OCI-LY1 (cell line): ENCODE measurements around the gene COL9A2.

ENCODE experiments used
- H2AFZ ChIP-seq: fragments of 200-600 bp; sonication (generic), shearing (Covaris generic); 2 replicates; pipeline ENCODE4 v1.6.0; 2014; ENCODE audit warnings: antibody characterized with exemption, mild to moderate bottlenecking, low read length
- H3F3A ChIP-seq: fragments of 200-600 bp; sonication (generic), shearing (Covaris generic); 2 replicates; pipeline ENCODE4 v1.6.0; 2014; ENCODE audit warnings: mild to moderate bottlenecking, antibody characterized with exemption, low read length, moderate library complexity; ENCODE audit not compliant: insufficient read depth
- H3K27ac ChIP-seq: fragments of 200-600 bp; sonication (generic); 2 replicates; pipeline ENCODE4 v1.5.1; 2014; ENCODE audit warnings: low read length, mixed run types, mild to moderate bottlenecking, low read depth; ENCODE audit not compliant: poor library complexity, severe bottlenecking
- H3K27me3 ChIP-seq: fragments of 200-600 bp; sonication (generic); 2 replicates; pipeline ENCODE4 v1.6.0; 2014; ENCODE audit warnings: antibody characterized with exemption, mild to moderate bottlenecking, low read length, moderate library complexity; ENCODE audit not compliant: insufficient read depth
- H3K36me3 ChIP-seq: fragments of 200-600 bp; sonication (generic); 2 replicates; pipeline ENCODE4 v1.6.1; 2014; ENCODE audit warnings: mild to moderate bottlenecking, antibody characterized with exemption, low read length, moderate library complexity, mixed read lengths; ENCODE audit not compliant: insufficient read depth
- H3K4me1 ChIP-seq: fragments of 200-600 bp; sonication (generic); 2 replicates; pipeline ENCODE4 v1.5.1; 2014; ENCODE audit warnings: mild to moderate bottlenecking, low read length, moderate library complexity; ENCODE audit not compliant: insufficient read depth, severe bottlenecking
- H3K4me2 ChIP-seq: fragments of 200-600 bp; sonication (generic), shearing (Covaris generic); 2 replicates; pipeline ENCODE4 v1.6.1; 2014; ENCODE audit warnings: low read length
- H3K4me3 ChIP-seq: fragments of 200-600 bp; sonication (generic); 2 replicates; pipeline ENCODE4 v1.5.1; 2014; ENCODE audit warnings: low read length, low read depth, mild to moderate bottlenecking, mixed read lengths; ENCODE audit not compliant: poor library complexity, severe bottlenecking
- H3K79me2 ChIP-seq: fragments of 200-600 bp; shearing (Covaris generic); 2 replicates; pipeline ENCODE4 v1.6.1; 2016; ENCODE audit warnings: mixed run types, low read length, mixed read lengths; ENCODE audit not compliant: insufficient read depth
- H3K9ac ChIP-seq: fragments of 200-600 bp; sonication (generic), shearing (Covaris generic); 2 replicates; pipeline ENCODE4 v1.6.1; 2014; ENCODE audit warnings: mild to moderate bottlenecking, low read length, mixed read lengths
- H3K9me2 ChIP-seq: fragments of 200-600 bp; sonication (generic), shearing (Covaris generic); 2 replicates; pipeline ENCODE4 v1.6.1; 2014; ENCODE audit warnings: low read depth, mild to moderate bottlenecking, low read length, mixed read lengths
- H3K9me3 ChIP-seq: fragments of 200-600 bp; shearing (Covaris generic); 2 replicates; pipeline ENCODE4 v1.6.1; 2014; ENCODE audit warnings: low read length, mixed read lengths
- H4K20me1 ChIP-seq: fragments of 200-600 bp; sonication (generic), shearing (Covaris generic); 2 replicates; pipeline ENCODE4 v1.6.0; 2016; ENCODE audit warnings: mild to moderate bottlenecking, low read length; ENCODE audit not compliant: insufficient read depth
- CTCF ChIP-seq: fragments of 200-600 bp; sonication (generic), shearing (Covaris generic); IDR thresholded peaks from 2 replicates; pipeline ENCODE4 v1.5.1; 2017; ENCODE audit warnings: mild to moderate bottlenecking, antibody characterized with exemption, low read length, moderate library complexity, mixed read lengths
- EZH2 ChIP-seq: fragments of 200-600 bp; sonication (generic), shearing (Covaris generic); IDR thresholded peaks from 2 replicates; pipeline ENCODE4 v1.8.0; 2017; ENCODE audit warnings: borderline replicate concordance, mixed run types, mild to moderate bottlenecking, antibody characterized with exemption, low read length, moderate library complexity, mixed read lengths

Gene COL9A2

GRCh38 chr1:40316595-40317393, at the start of gene COL9A2:
COL9A2 (minus strand) TSS chr1:40317286; CDS start chr1:40317197, 89 bp downstream.
- Histone ChIP-seq H3K4me3 (peak within 1 kb of the TSS; percentile 59), H3K9me2 (no peaks in the 10 kb centered on the region), H3K4me2 (peak within 1 kb of the TSS; percentile 85), H3K27me3 (no peaks in the 10 kb centered on the region), H3K4me1 (peaks cover 46% of the 10 kb centered on the region), H3K36me3 (no peaks in the 10 kb centered on the region), H4K20me1 (no peaks in the 10 kb centered on the region), H2AFZ (no peak within 1 kb of the TSS), H3F3A (no peaks in the 10 kb centered on the region), H3K9ac (no peak within 1 kb of the TSS; the same call in 1 of the 2 replicates), H3K79me2 (no peaks in the 10 kb centered on the region), H3K27ac (no peak within 1 kb of the TSS), H3K9me3 (no peaks in the 10 kb centered on the region)
- TF ChIP-seq CTCF (no peak), EZH2 (no peak)

- H3K36me3 ChIP-seq: no peaks in the 10 kb centered on the region
- no peaks in the 10 kb centered on the region for H3F3A ChIP-seq
- H3K9me2 ChIP-seq: no peaks in the 10 kb centered on the region
- H3K27me3 ChIP-seq: no peaks in the 10 kb centered on the region
- H3K27ac ChIP-seq: no peak overlapping the region
- H3K4me2 ChIP-seq: no peak overlapping the region
- TF ChIP-seq EZH2 (no peak), CTCF (peak; percentile 23; the same call in 1 of the 2 replicates)
- H3K4me3 ChIP-seq: no peak overlapping the region
- H3K79me2 ChIP-seq: no peaks in the 10 kb centered on the region
- H3K9me3 ChIP-seq: no peaks in the 10 kb centered on the region
- no peak overlapping the region for H2AFZ ChIP-seq
- no peaks in the 10 kb centered on the region for H4K20me1 ChIP-seq
- no peak overlapping the region for H3K9ac ChIP-seq
- H3K4me1 ChIP-seq: peaks cover 5% of the 10 kb centered on the region
These were observed 46.6 kb upstream of the COL9A2 start for GRCh38 chr1:40363721-40364120.

GRCh38 chr1:40362699-40363098, 45.6 kb upstream of the COL9A2 start:
- H3K4me3 ChIP-seq: no peak overlapping the region
- H3K27ac ChIP-seq: no peak overlapping the region
- H3F3A ChIP-seq: no peaks in the 10 kb centered on the region
- H3K9ac ChIP-seq: no peak overlapping the region
- no peaks in the 10 kb centered on the region for H3K36me3 ChIP-seq
- no peak for TF ChIP-seq CTCF
- no peak for TF ChIP-seq EZH2
- H3K9me3 ChIP-seq: peaks cover 2% of the 10 kb centered on the region
- H4K20me1 ChIP-seq: no peaks in the 10 kb centered on the region
- no peaks in the 10 kb centered on the region for H3K27me3 ChIP-seq
- H3K4me1 ChIP-seq: peaks cover 5% of the 10 kb centered on the region
- H2AFZ ChIP-seq: no peak overlapping the region
- no peaks in the 10 kb centered on the region for H3K79me2 ChIP-seq
- no peak overlapping the region for H3K4me2 ChIP-seq
- H3K9me2 ChIP-seq: no peaks in the 10 kb centered on the region
